DMS153 treated with DMSO at 0.1 percent for 48 hours (cell line): ENCODE data around the gene MKNK1.
A peak's percentile ranks its signal among the peaks of the same experiment; 100 is the strongest.

Source experiments
- DNase-seq: peaks from one replicate; lab custom pipeline; 2025; ENCODE audit not compliant: unreplicated experiment; lab: John Stamatoyannopoulos, UW

Gene MKNK1

DNA sequence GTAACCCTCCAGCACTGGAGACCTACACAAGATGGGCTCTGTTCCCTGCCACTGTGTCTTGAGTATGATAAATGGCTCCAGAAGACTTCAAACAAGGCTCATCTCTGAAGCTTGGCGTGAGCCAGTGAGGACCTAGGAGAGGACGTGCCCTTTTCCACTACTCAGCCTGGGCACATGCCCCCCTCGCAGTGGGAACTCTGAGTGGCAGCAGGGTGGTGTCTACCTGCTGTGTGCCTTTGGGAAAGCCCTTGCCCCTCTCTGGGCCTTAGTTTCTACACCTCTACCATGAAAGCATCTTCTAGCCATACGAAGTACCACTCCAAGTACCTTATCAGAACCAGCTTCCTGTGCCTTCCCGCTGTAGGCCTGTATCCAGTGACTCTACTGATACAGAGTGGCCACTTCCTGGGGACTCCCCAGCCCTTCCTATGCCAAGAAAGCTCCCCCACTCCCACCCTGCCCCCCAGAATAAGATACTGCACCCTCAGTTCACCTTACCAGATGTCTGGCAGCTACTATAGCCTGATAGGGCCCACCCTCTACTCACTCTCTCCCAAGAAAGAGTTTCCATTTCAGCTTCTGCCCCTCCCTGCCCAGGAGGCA, 15.7 kb upstream of the MKNK1 start:
- DNase-seq = no peak

DNA sequence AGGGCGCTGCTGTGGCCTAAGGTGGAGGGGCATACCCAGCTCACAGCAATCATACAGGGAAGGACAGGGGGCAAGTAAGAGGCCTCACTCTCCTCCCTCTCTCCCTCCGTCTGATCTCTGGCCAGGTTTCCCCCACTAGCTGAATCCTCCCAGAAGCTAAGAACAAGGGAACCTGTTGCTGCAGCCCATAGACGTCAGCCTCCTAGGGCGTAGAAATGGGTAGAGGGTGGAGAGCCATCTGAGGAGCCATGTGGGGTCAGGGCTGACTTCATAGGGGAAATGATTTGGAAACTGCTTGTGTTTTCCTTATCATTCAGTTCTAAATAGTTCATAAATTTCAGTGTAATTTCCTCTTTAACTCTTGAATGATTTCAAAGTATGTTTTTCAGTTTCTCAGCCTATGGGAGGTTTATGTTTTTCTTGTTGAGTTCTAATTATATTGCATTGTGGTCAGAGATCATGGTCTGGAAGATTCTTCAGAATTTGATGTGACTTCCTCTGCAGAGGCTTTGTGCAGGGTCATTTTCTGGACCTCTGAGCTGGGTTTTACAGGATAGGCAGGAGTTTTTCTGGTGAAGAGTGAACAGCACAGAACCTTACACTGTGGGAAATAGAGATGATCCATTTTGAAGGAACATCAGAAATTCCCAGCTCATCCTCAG, 14.8 kb upstream of the MKNK1 start:
- DNase-seq = no peak

DNA sequence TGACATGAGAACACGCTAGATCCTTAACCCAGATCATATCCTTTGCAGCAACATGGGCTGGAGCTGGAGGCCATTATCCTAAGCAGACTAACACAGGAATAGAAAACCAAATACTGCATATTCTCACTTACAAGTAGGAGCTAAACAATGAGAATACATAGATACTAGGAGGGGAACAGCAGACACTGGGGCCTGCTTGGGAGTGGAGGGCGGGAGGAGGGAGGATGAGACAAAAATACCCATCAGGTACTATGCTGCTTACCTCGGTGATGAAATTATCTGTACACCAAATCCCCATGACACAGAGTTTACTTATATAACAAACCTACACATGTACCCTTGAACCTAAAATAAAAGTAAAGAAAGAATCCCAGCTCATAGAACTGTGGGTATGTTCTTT, 13.8 kb upstream of the MKNK1 start:
- no peak for DNase-seq

DNA sequence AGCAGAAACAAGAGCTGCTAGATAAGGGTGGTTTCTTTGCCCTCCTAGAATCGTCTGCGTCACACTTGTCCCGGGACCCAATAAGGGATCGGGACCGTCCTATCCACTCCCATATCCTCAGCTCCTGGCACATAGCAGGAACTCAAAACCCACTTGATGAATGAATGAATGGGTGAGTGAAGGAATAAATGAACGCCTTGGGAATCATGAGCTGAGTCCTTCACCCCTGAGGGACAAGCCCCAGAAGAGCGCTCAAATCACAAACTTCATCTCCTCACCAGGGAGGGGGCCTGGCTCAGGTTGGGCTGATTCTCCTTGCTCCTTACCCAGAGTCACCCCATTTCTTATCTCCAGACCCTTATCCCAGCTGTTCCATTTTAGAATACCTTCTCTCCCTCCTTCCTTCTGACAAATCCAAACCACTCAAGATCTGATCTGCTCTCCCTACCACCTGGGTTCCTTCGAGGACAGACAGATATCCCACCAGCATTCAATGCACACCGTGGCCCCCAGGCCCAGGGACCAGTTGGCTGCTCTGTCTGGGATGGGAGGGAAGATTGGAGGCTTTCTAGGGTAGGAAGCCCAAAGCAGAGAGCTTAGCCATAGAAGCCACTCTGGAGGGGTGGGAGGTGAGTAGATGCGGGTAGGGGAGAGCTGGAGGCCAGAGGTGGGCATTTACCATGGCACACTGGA, 13.2 kb upstream of the MKNK1 start:
- no peak for DNase-seq

DNA sequence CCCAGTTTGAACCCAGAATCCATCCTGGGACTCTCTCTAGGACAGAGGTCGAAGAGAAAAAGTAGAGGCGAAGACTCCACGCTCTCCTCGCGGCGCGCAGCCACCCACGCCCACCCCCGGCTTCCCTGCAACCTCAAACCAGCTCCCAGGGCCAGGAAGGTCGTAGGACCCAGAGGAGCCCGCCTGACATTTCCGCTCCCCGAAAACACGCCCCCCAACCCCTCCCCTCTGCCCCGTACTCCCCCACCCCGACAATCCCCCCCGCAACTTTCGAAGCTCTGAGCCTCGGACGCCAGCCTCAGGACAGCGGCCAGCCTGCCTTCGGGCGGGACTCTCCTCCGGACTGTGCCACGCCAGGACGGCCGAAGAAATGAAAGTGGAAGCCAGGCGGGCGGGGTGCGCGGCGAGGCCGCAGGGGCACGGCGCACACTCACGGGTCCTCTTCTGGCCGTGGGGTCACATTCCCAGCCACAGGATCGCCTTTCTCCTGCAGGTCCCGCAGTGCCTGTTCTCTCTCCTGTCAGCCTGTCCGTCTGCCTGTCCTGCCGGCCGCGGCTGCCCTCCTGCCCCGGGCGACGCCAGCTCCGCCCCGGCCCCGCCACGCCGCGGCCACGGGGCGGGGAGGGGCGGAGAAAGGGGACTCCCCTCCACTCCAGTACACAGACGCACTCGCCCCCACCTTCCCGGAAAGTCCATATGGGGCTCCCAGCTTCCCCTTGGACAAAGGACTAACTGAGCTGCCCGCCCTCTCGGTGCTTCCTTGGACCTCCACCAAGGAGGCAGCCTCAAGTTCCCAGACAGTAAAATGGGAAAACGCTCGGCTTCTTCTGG, 12.4 kb upstream of the MKNK1 start, which contains the start of gene MOB3C:
Gene MOB3C (minus strand): TSS at position 535 of the 831 bp plus-strand sequence. CDS start 3,490 bp downstream, outside the sequence.
- DNase-seq = peak; percentile 30

DNA sequence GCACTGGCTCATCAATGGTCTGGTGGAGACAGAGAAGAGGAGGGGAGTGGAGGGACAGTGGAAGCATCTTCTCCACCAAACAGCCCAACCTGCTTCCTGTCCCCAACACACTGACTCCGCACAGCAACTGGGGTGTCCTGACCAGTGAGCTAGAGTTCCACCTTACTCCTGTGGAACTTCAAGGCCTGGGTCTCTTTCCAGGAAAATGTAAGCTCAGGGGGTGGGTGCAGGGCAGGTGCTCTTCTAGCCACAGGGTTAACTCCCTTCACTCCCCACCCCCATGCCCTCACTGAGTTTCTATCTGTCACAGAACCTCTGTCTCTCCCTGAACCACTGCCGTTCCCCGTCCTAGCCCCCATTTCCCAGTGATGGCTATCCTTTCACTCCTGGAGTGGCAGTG, 11.7 kb upstream of the MKNK1 start:
- no peak for DNase-seq

DNA sequence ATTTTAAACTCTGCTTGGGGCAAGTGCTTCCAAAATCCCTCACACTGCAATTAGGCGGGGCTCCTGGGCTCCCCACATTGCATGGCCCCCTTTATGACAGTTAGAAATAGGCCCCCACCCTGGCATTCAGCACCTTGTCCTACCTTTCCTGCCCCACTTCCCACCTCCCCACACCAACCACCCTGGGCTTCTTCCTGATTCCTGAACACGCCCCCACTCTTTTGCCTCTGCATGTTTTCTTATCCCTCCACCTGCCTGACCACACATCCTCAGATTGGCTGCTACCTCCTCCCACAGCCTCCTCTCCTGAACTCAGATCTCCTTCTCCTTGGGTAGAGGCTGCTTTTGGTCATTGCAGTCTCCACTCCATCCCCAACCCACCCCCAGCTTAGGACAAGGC, 11.0 kb upstream of the MKNK1 start:
- DNase-seq = no peak

DNA sequence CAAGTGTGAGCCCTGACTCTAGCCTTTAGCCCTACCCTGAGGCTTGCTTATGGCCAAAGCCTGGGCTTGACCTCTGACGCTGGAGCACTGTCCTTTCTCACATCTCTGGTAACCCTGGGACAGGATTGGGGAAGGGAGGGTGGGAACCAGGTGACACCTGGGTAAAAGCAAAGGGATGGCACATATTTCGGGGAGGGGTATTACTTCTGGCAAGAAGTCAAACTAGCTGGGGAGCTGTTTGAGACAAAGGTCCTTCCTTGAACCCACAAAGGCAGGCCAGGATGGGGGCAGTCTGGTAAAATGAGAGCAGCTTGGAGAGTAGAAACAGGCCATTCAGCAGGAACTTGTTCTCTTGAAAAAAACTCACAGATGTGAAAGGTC, 10.5 kb upstream of the MKNK1 start:
- DNase-seq = no peak

DNA sequence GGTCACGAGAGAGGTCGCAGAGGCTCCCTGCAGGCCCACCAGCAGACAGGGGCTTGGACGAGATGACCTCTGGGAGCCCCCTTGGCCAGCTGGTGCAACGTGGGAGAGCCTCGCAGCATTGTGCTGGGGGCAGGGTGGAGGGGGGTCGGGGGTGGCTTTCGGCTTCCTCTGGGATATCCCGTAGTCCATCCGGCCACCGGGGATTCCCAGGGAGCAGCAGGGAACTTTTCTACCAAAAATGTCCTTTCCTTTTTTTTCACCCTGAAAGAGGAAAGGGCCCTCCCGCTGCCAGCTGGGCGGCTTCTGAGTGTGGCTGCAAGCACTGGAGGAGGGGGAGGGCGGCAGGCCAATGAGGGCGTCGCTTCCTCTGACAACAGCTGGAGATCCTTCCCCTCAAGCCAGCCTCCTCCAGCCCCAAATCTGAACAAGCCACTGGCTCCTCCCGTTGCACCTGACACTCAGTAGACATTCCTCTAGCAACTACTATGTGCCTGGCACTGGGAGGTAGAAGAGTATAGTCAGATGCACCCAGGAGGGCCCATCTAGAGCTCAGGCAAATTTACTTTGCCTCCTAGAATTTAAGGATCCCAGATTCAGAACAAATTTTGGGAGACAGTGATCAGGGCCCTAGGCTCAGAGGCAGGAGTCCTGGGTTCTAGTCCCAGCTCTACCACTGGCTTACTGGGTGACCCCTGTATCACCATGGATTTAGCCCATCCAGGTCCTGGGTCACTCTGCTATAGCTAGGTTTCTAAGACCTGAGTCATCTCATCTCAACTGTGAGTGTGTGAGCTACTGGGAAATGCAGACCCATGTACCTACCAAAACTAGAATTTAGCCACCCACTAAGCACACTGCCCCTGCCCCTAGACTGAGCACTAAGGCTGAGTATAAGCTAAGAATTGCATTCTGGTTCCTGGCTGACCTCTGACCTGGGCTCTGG, 9.9 kb upstream of the MKNK1 start:
- no peak for DNase-seq

DNA sequence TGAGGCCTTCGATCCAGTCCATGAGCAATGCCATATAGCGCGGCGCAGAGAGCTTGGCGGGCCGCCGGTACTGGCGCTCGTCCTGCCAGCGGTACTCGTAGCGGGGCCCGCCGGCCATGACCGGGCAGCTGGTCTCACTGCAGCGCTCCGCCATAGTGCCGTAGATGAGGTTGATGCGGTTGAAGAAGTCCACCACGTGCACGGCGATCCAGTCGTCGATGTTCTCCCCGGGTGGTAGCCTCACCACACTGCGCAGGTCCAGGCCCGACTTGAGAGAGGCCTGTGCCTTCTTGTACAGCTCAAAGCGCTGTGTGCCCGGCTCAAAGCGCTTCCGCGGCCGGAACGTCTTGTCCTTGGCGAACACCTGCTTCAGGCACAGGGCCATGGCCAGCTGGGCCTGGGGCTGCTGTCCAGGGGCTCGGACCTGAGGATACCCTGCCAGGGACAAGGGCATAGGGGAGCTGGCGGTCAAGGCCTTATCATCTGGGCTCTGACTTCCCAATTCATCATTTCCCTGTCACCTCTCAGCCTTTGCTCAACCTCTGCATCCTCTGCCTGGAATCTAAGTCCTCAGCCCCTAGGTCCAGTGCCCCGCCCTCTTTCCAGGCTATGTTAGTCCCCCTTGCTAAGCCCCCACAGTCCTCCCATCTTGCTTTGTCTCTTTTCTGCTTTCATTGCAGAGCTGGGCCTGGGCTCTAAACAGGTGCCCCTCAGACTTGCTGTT, 9.0 kb upstream of the MKNK1 start:
- DNase-seq = no peak

DNA sequence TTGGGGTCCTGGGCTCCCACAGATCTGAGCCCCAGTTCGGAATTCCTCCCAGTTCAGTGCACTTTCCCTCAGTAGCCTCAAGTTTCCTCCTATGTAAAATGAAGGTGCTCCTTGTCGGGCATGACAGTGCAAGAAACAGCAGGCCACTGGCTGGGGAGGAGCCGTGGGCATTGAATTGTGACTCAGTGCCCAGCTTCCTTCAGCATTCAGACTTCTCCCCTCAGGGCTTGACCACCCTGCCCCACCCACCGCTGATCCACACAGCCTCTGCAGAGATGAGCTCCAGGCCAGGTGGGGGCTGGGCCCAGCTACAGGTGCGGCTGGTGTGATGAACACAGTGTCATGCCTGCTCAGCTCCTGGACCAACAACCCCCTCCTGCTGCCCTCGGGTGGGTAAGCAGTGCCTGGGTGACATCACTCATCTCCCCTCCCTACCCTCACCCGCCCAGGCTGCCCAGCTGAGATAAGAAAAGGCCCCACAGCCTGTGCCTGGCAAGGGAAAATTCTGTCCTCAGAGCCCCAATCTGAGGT, 7.7 kb upstream of the MKNK1 start:
- no peak for DNase-seq

DNA sequence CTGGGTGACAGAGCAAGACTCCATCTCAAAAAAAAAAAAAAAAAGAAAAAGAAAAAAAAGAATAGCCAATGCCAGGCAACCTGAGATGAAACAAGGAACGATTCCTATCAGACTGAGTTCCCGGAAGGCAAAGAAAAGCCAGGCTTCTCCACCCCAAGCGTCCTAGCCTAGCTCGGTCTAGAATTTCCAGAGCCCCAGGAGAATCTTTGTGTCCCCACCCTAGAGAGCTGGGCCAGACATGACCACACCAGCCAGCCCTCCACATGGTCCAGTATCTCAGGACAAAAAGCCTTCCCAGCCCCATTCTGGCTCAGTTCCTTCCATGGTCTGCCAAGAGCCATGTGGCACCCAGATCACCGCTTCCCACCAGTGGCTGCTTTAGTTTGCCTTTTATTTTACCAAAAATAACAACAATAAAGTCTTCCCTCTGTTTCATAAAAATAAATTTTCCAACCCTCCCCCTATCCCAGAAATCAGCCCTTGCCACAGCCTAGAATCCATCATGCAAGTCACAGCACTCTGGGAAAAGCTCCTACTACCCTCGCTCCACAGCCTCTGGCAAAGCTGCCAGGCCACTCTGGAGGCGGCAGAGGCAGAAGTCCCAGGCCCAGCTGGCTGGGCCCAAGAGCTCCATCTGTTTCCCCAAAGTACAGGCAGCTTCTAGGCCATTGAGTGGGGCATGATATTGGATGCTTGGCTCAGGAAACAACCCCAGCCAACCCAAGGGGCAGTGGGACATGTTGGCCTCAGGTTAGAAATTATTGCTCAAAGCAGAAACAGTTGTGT, 3.5 kb upstream of the MKNK1 start:
- DNase-seq = no peak

DNA sequence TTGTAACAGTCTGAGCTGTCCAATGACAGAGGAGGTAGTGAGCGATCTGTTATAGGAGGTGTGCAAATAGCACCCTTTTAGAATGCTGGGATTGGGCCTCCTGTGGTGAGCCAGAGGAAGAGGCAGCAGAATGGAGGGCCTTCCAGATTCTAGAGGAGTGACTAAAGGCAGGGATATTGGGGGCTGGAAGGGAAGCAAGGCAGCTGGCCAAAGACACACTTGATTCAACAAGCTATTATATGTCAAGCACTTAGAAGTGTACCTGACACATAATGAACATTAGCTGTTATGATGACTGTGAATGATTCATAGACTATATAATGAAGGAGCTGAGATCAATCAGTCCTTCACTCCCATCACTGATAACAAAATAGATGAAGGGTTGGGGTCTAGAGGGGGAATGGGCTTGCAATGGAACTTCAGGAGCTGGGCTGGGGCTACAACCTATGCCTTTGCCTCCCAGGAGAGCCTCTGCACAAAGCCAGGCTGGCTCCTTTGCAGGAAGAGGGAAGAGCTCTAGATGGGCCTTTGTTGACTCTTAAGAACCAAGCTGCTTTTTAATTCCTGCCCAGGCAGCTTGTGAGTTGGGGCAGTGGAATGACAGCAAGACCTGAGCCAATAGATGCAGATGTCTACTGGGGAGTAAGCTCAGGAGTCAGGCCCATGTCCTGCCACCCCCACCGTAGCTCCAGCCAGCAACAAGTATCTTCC, 2.3 kb upstream of the MKNK1 start:
- peak; percentile 49 for DNase-seq

DNA sequence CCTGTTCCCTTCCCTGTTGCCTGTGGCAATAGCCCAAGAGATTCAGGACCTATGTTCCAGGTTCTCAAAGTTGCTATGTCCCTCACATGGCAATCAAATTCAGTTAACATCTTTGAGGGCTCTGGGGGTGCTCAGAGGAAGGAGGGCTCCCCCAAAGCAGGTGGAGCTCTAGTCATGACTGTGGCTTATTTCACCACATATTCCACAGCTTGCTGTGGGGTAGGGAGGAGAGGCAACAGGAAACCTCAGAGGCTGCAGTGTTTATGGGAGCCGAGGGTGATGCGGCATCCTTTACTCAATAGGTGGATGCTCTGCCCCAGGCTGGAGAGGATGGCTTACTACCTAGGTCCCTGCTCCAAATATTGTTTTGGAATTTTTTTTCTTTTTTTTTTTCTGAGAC, 1.2 kb upstream of the MKNK1 start:
- no peak for DNase-seq

DNA sequence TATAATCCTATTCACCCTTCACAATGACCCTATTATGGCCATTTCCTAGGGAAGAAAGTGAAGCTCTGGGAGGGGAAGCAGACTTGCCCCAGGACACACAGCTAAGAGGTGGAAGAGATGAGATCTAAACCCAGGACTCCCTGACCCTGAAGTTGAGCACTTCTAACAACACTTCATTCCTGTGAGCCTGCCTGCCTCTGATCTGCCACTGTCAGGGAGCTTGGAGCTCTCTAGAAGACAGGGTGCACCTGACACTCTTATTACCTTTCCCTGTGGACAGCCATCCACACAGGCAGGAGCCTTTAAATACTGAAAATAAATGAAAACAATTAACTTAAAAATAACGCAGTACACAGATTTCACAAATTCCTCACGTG, 599 bp downstream of the MKNK1 start:
- DNase-seq = no peak

DNA sequence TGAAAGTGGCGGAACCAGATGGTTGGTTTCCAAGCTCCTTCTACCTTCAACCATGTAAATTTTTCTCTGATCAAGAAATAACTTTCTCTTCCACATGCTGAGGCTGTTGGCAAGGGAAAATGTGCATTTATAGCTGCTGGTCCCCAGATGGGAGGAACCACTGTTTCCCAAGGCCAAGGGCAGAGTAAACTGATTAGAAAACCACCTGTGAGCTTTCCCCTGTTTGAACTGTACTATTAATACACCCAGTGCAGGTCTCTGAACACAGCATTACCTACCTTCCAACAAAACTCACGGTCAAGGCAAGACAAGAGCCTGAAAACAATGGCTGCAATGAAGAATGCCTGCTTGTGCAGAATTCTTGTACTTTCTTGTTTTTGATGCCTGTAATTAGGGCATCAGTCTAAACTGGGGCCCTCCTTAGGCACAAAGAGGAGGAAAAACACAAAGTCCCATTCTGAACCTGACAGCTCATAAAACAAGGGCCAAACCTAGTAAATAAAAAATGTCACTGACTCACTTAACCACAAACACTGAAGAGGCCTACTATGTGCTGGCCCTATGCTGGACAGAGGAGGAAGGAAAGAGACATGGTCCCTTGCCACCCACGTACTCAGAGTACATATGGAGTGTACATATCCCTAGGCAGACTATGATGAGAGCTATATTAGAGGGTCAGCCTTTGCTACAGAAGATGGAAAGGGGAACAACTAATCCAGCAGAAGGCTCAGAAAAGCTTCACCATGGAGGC, 2.6 kb downstream of the MKNK1 start:
- DNase-seq = no peak
